ENCODE results near the gene CCL13.

The CCL13 gene

DNA sequence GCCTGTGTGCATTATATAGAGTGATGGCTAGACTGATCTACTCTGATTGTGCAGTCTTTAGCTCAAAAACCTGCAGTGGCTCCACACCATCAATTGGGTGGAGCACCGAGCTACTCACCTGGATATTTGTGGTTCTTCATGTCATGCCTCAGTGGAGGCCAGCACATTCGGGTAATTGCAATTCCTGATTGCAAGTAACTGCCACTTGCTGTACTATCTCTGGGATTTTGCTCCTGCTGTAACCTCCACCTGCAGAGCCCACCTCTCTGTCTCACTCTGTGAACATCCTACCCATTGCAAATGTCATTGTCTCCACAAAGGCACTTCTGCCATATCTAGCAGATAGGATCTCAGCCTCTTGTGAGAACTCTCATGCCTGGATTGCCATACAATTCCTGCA, 8.5 kb downstream of the CCL13 start (continued):
- TF ChIP-seq ZNF274 (IDR thresholded peaks at IDR 0.05; ENCODE audit: low read length) (no peak), ZNF274 (tag by site-specific recombination; IDR thresholded peaks at IDR 0.05; ENCODE audit: borderline replicate concordance) (no peak), ZNF76 (tag by site-specific recombination; IDR thresholded peaks at IDR 0.05; ENCODE audit: borderline replicate concordance, low read depth) (no peak), ZNF175 (tag by site-specific recombination; IDR thresholded peaks at IDR 0.05) (no peak)

DNA sequence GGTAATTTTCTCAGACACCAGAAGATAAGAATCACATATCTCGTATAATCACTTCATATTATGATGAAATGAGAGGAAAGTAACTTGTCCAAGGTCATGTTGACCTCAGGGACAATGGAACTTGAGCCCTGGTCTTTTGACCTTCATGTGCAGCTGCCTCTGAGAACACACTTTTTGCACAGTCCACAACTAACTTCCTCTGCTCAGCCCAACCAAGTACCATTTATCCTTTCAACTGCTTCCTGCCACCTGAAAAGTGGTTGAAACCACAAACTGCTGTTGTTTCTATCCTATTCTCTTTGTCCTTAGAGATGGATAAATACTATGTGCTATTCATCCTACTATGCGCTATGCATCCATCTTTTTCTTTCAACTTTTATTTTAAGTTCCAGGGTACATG, 9.1 kb downstream of the CCL13 start:
- Histone ChIP-seq H3K9me3 (ENCODE audit: control insufficient read depth, insufficient read depth, low read depth, low read length) (no peaks in the 10 kb centered on the region), H3K36me3 (ENCODE audit: control insufficient read depth in 2 of 2, insufficient read depth in 1 of 2, low read length in 2 of 2) (no peaks in the 10 kb centered on the region), H3K27ac (ENCODE audit: extremely low read depth, low read depth, low read length) (no peak overlapping the region), H3K4me3 (ENCODE audit: low read depth, low read length) (no peak overlapping the region), H3K4me1 (ENCODE audit: control insufficient read depth, insufficient read depth, low read length) (no peaks in the 10 kb centered on the region)
- TF ChIP-seq ZNF830 (tag by site-specific recombination; IDR thresholded peaks at IDR 0.05; ENCODE audit: low read depth) = no peak
- TF ChIP-seq, protein P1, sequence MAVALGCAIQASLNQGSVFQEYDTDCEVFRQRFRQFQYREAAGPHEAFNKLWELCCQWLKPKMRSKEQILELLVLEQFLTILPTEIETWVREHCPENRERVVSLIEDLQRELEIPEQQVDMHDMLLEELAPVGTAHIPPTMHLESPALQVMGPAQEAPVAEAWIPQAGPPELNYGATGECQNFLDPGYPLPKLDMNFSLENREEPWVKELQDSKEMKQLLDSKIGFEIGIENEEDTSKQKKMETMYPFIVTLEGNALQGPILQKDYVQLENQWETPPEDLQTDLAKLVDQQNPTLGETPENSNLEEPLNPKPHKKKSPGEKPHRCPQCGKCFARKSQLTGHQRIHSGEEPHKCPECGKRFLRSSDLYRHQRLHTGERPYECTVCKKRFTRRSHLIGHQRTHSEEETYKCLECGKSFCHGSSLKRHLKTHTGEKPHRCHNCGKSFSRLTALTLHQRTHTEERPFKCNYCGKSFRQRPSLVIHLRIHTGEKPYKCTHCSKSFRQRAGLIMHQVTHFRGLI (tag by site-specific recombination; IDR thresholded peaks at IDR 0.05) = peak; percentile 23; the same call in 1 of the 2 replicates
- ChIA-PET POLR2A (no interaction called here), CTCF (interaction anchor here (6.6 to 13.9 kb wide), 2 partner anchors 163 to 197 kb away, joined by 176 to 578 read pairs; no protein-coding TSS in a partner anchor)

DNA sequence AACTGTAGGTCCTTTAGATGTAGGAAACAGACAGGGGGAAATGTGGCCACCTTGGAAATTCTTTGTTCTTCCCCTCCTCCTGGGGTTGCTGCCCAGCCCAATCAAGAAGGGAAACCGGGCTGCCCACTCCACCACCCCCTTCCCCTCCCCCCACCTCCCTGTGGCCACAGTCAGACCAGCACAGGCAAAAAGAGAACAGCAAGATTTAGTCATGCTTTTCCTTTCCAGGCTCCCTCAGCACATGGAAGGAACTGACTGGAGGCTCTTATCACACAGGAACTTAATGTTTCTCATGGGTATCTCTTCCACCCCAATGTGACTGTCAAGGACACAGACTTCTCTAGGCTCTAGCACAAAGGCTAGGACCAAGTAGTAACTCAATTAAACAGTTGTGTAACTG, 9.7 kb downstream of the CCL13 start:
- Histone ChIP-seq H3K4me3 (ENCODE audit: low read depth, low read length) (no peak overlapping the region), H3K27ac (ENCODE audit: extremely low read depth, low read depth, low read length) (no peak overlapping the region), H3K4me1 (ENCODE audit: control insufficient read depth, insufficient read depth, low read length) (0 out of 2 replicates have a peak, but pooled peaks cover 4% of the 10 kb centered on the region), H3K36me3 (ENCODE audit: control insufficient read depth in 2 of 2, insufficient read depth in 1 of 2, low read length in 2 of 2) (no peaks in the 10 kb centered on the region), H3K9me3 (ENCODE audit: control insufficient read depth, insufficient read depth, low read depth, low read length) (no peaks in the 10 kb centered on the region)
- no peak for TF ChIP-seq ZNF571 (tag by site-specific recombination; IDR thresholded peaks at IDR 0.05)
- no peak for TF ChIP-seq OSR2 (tag by site-specific recombination; IDR thresholded peaks at IDR 0.05)
- TF ChIP-seq, protein P2, sequence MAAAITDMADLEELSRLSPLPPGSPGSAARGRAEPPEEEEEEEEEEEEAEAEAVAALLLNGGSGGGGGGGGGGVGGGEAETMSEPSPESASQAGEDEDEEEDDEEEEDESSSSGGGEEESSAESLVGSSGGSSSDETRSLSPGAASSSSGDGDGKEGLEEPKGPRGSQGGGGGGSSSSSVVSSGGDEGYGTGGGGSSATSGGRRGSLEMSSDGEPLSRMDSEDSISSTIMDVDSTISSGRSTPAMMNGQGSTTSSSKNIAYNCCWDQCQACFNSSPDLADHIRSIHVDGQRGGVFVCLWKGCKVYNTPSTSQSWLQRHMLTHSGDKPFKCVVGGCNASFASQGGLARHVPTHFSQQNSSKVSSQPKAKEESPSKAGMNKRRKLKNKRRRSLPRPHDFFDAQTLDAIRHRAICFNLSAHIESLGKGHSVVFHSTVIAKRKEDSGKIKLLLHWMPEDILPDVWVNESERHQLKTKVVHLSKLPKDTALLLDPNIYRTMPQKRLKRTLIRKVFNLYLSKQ (tag by site-specific recombination; IDR thresholded peaks at IDR 0.05; ENCODE audit: borderline replicate concordance) = no peak
- no peak for TF ChIP-seq YY2 (tag by site-specific recombination; IDR thresholded peaks at IDR 0.05)
- TF ChIP-seq ZNF521 (tag by site-specific recombination; IDR thresholded peaks at IDR 0.05) = no peak
- no peak for TF ChIP-seq ZNF274 (IDR thresholded peaks at IDR 0.05; ENCODE audit: low read length)
- no peak for TF ChIP-seq ZNF274 (tag by site-specific recombination; IDR thresholded peaks at IDR 0.05; ENCODE audit: borderline replicate concordance)
- no peak for TF ChIP-seq ZNF530 (tag by site-specific recombination; IDR thresholded peaks at IDR 0.05; ENCODE audit: low read depth)
- TF ChIP-seq ZNF121 (tag by site-specific recombination; IDR thresholded peaks at IDR 0.05) = no peak
- no peak for TF ChIP-seq MZF1 (tag by site-specific recombination; IDR thresholded peaks at IDR 0.05; ENCODE audit: borderline replicate concordance)
- TF ChIP-seq ZNF239 (tag by site-specific recombination; IDR thresholded peaks at IDR 0.05) = no peak
- TF ChIP-seq ZNF529 (tag by site-specific recombination; IDR thresholded peaks at IDR 0.05; ENCODE audit: insufficient replicate concordance) = no peak
- no peak for TF ChIP-seq ZNF792 (tag by site-specific recombination; IDR thresholded peaks at IDR 0.05)
- TF ChIP-seq, protein P3, sequence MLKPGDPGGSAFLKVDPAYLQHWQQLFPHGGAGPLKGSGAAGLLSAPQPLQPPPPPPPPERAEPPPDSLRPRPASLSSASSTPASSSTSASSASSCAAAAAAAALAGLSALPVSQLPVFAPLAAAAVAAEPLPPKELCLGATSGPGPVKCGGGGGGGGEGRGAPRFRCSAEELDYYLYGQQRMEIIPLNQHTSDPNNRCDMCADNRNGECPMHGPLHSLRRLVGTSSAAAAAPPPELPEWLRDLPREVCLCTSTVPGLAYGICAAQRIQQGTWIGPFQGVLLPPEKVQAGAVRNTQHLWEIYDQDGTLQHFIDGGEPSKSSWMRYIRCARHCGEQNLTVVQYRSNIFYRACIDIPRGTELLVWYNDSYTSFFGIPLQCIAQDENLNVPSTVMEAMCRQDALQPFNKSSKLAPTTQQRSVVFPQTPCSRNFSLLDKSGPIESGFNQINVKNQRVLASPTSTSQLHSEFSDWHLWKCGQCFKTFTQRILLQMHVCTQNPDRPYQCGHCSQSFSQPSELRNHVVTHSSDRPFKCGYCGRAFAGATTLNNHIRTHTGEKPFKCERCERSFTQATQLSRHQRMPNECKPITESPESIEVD (tag by site-specific recombination; IDR thresholded peaks at IDR 0.05) = no peak
- no peak for TF ChIP-seq ZNF707 (tag by site-specific recombination; IDR thresholded peaks at IDR 0.05)
- no peak for TF ChIP-seq ZNF302 (tag by site-specific recombination; IDR thresholded peaks at IDR 0.05; ENCODE audit: low read depth)
- no peak for TF ChIP-seq ZNF560 (tag by site-specific recombination; IDR thresholded peaks at IDR 0.05; ENCODE audit: borderline replicate concordance)
- TF ChIP-seq ZNF10 (tag by site-specific recombination; IDR thresholded peaks at IDR 0.05) = no peak
- ChIA-PET POLR2A (no interaction called here), CTCF (interaction anchor here (0.6 to 13.9 kb wide), 3 partner anchors 60 to 163 kb away, joined by 3 to 578 read pairs (median 4); no protein-coding TSS in a partner anchor)

All from HEK293 (cell line).